PC-3 (cell line): ENCODE results near the gene MRRF.

Experiments used
- CTCF ChIP-seq: fragments of 300-600 bp; sonication (generic); conservative IDR thresholded peaks from 2 replicates; pipeline ENCODE4 v1.5.1; 2017; ENCODE audit warnings: antibody characterized with exemption, low read depth, mild to moderate bottlenecking, low read length
- EZH2 ChIP-seq: fragments of 300-600 bp; sonication (generic); IDR thresholded peaks from one replicate; pipeline ENCODE4 v1.6.1; 2017; ENCODE audit warnings: antibody characterized with exemption, mild to moderate bottlenecking, low read length; ENCODE audit not compliant: unreplicated experiment
- EZH2phosphoT487 ChIP-seq: fragments of 300-600 bp; sonication (generic); IDR thresholded peaks from 2 replicates; pipeline ENCODE4 v1.6.1; 2018; ENCODE audit warnings: mild to moderate bottlenecking, antibody characterized with exemption, low read length, borderline replicate concordance

- no peak for TF ChIP-seq CTCF
- TF ChIP-seq EZH2: no peak
- TF ChIP-seq EZH2phosphoT487: no peak
These were observed 47.8 kb upstream of the MRRF start for GRCh38 chr9:122216798-122217418.
